Prostate gland (tissue), 2 donors: ENCODE data around the gene MYH15. TPM values are rescaled to one million over a fixed set of nuclear protein-coding genes. Genes with fewer than 3 reads are reported as not detected.

Experiments
- DNase-seq: peaks from one replicate; pipeline ENCODE4 v3.0.0-alpha.2; 2019; ENCODE audit warnings: low spot score
- H3K27ac ChIP-seq, 2 donors: fragments of 200-600 bp; sonication (generic); 2 replicates each; pipeline ENCODE4 v1.5.1; 2017 to 2019
- H3K27me3 ChIP-seq: fragments of 200-600 bp; sonication (generic); replicated peaks from 2 replicates; pipeline ENCODE4 v1.5.1; 2019; ENCODE audit not compliant: insufficient read depth
- H3K36me3 ChIP-seq, 2 donors: fragments of 200-600 bp; sonication (generic); 1 replicate in 1 of 2; 2 replicates in 1 of 2; pipeline versions ENCODE4 v1.5.1 to v1.8.1; 2017 to 2019
- H3K4me1 ChIP-seq: fragments of 200-600 bp; sonication (generic); replicated peaks from 2 replicates; pipeline ENCODE4 v1.5.1; 2019
- H3K4me3 ChIP-seq, 2 donors: fragments of 200-600 bp; sonication (generic); 2 replicates each; pipeline ENCODE4 v1.5.1; 2017 to 2019
- H3K9me3 ChIP-seq: fragments of 200-600 bp; sonication (generic); 2 replicates; pipeline ENCODE4 v1.5.1; 2017
- POLR2A ChIP-seq: fragments of 450-650 bp; IDR thresholded peaks from one replicate; pipeline ENCODE4 v1.6.1; 2016; ENCODE audit warnings: antibody characterized with exemption, mild to moderate bottlenecking
- POLR2AphosphoS5 ChIP-seq: sonication (generic); formaldehyde crosslinking; IDR thresholded peaks from one replicate; pipeline ENCODE4 v1.6.1; 2017; ENCODE audit warnings: antibody characterized with exemption
- WGBS: methylation state at CpG from one replicate; pipeline ENCODE4 v1.1.5; 2018; 5-methylcytosine and 5-hydroxymethylcytosine counted together
- intact Hi-C: fragments of 100-400 bp; cut with DNase I; formaldehyde crosslinking; loops from one replicate; pipeline ENCODE4 v1.14.2; 2022
- total RNA-seq, 2 donors: library from RNA; depleted of rRNA; stranded (reverse); fragments of >200 nt; gene quantifications; one replicate each; pipeline ENCODE4 v1.1.0, GENCODE V29; 2016
- TF ChIP-seq, protein P1 (sequence below), 4 experiments: fragments of 200-600 bp in 2 of 4; fragments of 450-650 bp in 2 of 4; sonication (generic) in 2 of 4; IDR thresholded peaks; 1 replicate in 3 of 4; 2 replicates in 1 of 4; pipeline ENCODE4 v1.5.1; 2016 to 2019; ENCODE audit warnings: antibody characterized with exemption in 4 of 4, mild to moderate bottlenecking in 2 of 4, moderate library complexity in 2 of 4

MYH15 gene
- total RNA-seq, 2 donors from 2014 or later, result 0.68 TPM

DNA sequence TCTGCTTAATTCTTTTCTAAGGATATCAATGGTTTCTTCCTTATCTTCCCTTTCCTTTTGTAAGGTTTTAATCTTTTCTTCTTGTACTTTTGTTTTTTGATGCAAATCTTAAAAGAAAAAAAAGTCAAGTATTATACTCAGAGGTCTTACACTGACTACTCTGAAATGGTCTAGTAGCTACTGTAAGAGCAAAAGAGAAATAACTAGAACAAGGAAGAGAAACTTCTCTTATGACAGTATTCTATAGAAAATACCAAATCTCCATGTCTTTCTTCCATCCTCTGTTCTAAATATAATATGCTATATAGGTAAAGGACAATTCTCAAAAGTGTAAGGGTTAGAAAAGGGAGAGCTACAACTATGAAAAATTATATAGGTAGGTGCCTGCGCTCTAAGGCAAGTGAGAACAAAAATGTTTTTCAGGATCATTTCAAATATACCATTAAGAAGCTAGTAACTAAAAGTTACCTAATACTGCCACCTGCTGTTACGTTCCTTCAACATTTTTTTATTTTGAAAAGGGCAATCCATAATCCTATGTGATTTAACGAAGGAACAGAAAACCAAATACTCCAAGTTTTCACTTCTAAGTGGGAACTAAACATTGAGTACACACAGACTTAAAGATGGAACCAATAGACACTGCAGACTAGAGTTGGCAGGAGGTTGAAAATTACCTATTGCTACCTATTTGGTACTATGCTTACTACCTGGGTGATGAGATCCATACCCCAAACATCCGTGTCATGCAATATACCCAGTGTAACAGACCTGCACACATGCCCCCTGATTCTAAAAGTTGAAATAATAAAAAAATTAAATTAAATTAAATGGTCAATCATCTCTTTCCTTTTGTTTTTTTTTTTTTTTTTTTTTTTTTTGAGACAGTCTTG, 42.1 kb upstream of the MYH15 start:
- H3K27me3 ChIP-seq, result no peaks in the 10 kb centered on the region
- H3K9me3 ChIP-seq, result no peaks in the 10 kb centered on the region
- H3K4me3 ChIP-seq, result no peak overlapping the region
- H3K4me1 ChIP-seq, result no peaks in the 10 kb centered on the region
- intact Hi-C loops, result loop anchor here (1.0 kb wide), 1 partner anchor 62 kb away; no protein-coding TSS in a partner anchor
- TF ChIP-seq POLR2A, result no peak
- TF ChIP-seq, protein P1, sequence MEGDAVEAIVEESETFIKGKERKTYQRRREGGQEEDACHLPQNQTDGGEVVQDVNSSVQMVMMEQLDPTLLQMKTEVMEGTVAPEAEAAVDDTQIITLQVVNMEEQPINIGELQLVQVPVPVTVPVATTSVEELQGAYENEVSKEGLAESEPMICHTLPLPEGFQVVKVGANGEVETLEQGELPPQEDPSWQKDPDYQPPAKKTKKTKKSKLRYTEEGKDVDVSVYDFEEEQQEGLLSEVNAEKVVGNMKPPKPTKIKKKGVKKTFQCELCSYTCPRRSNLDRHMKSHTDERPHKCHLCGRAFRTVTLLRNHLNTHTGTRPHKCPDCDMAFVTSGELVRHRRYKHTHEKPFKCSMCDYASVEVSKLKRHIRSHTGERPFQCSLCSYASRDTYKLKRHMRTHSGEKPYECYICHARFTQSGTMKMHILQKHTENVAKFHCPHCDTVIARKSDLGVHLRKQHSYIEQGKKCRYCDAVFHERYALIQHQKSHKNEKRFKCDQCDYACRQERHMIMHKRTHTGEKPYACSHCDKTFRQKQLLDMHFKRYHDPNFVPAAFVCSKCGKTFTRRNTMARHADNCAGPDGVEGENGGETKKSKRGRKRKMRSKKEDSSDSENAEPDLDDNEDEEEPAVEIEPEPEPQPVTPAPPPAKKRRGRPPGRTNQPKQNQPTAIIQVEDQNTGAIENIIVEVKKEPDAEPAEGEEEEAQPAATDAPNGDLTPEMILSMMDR (IDR thresholded peaks at IDR 0.05), result peak; percentile 36 to 79 (median 64)
- WGBS, result 38% methylated on average over 4 of the region's 4 CpGs
- peak; percentile 29 for DNase-seq
- H3K36me3 ChIP-seq, result no peaks in the 10 kb centered on the region
- H3K27ac ChIP-seq, result no peak overlapping the region

DNA sequence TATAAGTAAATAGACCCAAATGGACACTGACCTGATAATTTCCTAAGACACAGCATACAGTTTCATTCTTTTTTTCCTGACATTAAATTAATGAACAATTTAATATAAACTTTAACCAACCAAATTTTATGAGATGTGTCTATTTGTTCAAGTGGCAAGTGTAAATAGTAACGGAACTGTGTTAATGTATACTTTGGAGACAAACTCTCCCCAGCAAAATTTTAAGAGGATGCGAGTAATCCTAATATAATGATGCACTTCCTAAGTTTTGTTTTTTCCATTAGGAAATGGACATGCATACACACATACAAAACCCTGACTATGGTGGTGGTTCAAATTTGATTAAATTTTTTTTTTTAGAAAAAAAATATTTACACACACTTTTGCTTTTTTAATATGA, 38.5 kb upstream of the MYH15 start:
- Histone ChIP-seq H3K9me3 (no peaks in the 10 kb centered on the region), H3K4me1 (no peaks in the 10 kb centered on the region), H3K27ac (no peak overlapping the region), H3K27me3 (no peaks in the 10 kb centered on the region), H3K36me3 (no peaks in the 10 kb centered on the region), H3K4me3 (no peak overlapping the region)
- no peak for DNase-seq
- intact Hi-C loops, result no loop called here
- WGBS, result 68% methylated on average over 2 of the region's 2 CpGs
- no peak for TF ChIP-seq POLR2A
- TF ChIP-seq, protein P1 (IDR thresholded peaks at IDR 0.05), result no peak

DNA sequence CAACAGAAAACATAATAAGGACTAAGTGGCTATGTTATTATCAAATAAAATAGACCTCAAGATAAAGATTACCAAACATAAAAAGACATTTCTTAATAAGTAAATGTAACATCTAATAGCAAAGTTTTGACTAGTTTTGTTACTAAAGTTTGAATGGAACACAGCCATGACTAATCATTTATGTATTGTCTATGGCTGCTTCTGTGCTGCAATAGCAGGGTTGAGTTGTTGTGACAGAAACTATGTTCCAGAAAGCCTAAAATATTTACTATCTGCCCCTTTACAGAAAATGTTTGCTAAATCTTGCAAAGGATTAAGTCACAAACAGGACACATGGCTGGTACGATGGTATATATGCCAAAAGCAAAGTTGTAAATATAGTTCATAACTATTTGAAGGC, 37.9 kb upstream of the MYH15 start:
- no peak overlapping the region for H3K4me3 ChIP-seq
- H3K27ac ChIP-seq, result no peak overlapping the region
- no peaks in the 10 kb centered on the region for H3K9me3 ChIP-seq
- H3K36me3 ChIP-seq, result no peaks in the 10 kb centered on the region
- 34% methylated on average over 1 of the region's 1 CpG for WGBS
- DNase-seq, result no peak
- no peaks in the 10 kb centered on the region for H3K4me1 ChIP-seq
- no peaks in the 10 kb centered on the region for H3K27me3 ChIP-seq
- intact Hi-C loops, result no loop called here
- TF ChIP-seq POLR2A (no peak), POLR2AphosphoS5 (no peak)
- TF ChIP-seq, protein P1 (IDR thresholded peaks at IDR 0.05), result no peak

DNA sequence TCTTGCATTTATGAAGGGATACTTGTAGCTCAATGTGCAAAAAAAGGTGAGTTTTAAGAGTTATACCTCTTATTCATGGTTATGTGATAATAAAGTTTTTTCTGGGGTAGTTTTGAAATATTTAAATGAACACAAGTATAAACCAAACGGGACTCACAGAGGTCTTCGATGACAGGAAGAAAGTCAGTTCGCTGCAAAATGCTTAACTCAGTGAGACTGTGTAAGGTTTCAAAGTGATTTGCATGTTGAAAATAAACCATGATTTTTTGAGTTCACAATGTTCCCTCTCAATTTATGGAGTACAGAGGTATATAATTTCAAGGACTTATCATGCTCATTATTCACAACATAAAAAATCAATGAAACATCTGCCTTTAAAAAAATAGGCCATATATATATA, 36.3 kb upstream of the MYH15 start:
- DNase-seq, result no peak
- 67% methylated on average over 3 of the region's 3 CpGs for WGBS
- TF ChIP-seq, protein P1 (IDR thresholded peaks at IDR 0.05), result no peak
- TF ChIP-seq POLR2AphosphoS5, result no peak
- no peak for TF ChIP-seq POLR2A

DNA sequence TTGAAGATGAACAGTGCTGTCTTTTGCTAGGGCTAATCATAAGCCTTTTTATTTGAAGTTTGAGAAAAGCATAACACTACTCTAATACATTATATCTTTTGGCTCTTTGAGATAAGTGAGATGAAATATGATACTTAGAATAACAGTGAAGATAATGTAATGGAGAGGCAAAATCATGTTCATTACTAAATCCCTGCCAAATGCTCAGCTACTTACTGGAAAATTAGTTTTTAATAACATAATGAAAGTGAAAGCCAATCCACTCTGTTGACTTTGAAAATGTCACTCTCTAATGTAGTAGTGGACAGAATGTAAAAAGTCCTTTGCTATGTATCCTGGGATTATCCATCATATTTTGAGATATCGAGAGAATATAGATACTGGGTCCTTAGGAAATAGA, 35.9 kb upstream of the MYH15 start:
- Histone ChIP-seq H3K4me1 (no peaks in the 10 kb centered on the region), H3K4me3 (no peak overlapping the region), H3K27ac (no peak overlapping the region), H3K36me3 (no peaks in the 10 kb centered on the region), H3K27me3 (no peaks in the 10 kb centered on the region), H3K9me3 (no peaks in the 10 kb centered on the region)
- intact Hi-C loops, result no loop called here
- TF ChIP-seq, protein P1 (IDR thresholded peaks at IDR 0.05), result no peak
- TF ChIP-seq POLR2A (no peak), POLR2AphosphoS5 (no peak)
- 80% methylated on average over 1 of the region's 1 CpG for WGBS
- DNase-seq, result no peak

More for the DNA sequence above, 36.3 kb upstream of the MYH15 start:
- no peak overlapping the region for H3K27ac ChIP-seq
- intact Hi-C loops, result no loop called here
- no peak overlapping the region for H3K4me3 ChIP-seq
- no peaks in the 10 kb centered on the region for H3K36me3 ChIP-seq
- no peaks in the 10 kb centered on the region for H3K9me3 ChIP-seq
- no peaks in the 10 kb centered on the region for H3K4me1 ChIP-seq
- no peaks in the 10 kb centered on the region for H3K27me3 ChIP-seq
